ENCODE results near the gene GCHFR.

GCHFR gene

DNA sequence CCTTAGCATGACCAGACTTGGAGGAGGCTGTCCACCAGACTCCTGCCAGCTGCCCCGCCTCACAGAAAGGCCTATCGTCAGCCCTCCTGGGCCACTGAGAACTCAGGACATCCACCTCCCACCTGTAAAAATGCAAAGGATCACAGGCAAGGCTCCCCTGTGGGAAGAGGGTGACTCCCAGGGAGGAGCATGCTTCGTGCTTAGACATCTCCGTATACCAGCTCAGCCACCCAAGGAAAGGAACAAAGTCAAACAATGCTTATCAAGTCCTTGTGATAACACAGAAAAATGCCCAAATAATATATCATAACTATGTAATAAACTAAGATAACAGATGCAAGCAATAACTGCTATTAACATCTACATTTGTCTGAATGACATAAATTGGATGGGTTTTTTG lies 13.0 kb upstream of the GCHFR start:
- Histone ChIP-seq H2AFZ (ENCODE audit: low read length) (no peak overlapping the region), H3K27ac (ENCODE audit: low read length) (no peak overlapping the region), H3K36me3 (replicated peaks; ENCODE audit: insufficient read depth, low read length) (peaks cover 10% of the 10 kb centered on the region), H3K4me1 (ENCODE audit: low read length) (peaks cover 15% of the 10 kb centered on the region), H4K20me1 (ENCODE audit: insufficient read depth, low read length) (peaks cover 13% of the 10 kb centered on the region), H3K4me3 (ENCODE audit: low read length) (no peak overlapping the region), H3F3A (ENCODE audit: insufficient read depth, low read length) (peaks cover 21% of the 10 kb centered on the region), H3K9me3 (replicated peaks; ENCODE audit: insufficient read depth, low read length) (no peaks in the 10 kb centered on the region), H3K4me2 (ENCODE audit: low read depth, low read length) (no peak overlapping the region), H3K27me3 (replicated peaks; ENCODE audit: insufficient read depth, low read length) (no peaks in the 10 kb centered on the region), H3K9ac (ENCODE audit: low read length) (no peak overlapping the region), H3K79me2 (ENCODE audit: low read length) (peaks cover 45% of the 10 kb centered on the region), H3K9me2 (replicated peaks; ENCODE audit: insufficient read depth, low read length) (no peaks in the 10 kb centered on the region)
- no peak for DNase-seq
- TF ChIP-seq CTCF (IDR thresholded peaks at IDR 0.05; ENCODE audit: low read length): no peak
- TF ChIP-seq EZH2phosphoT487 (IDR thresholded peaks at IDR 0.05; ENCODE audit: low read length): no peak
- TF ChIP-seq EZH2 (optimal IDR thresholded peaks at IDR 0.05; ENCODE audit: low read depth, low read length): no peak

GRCh38 chr15:40751745-40752144 lies 12.1 kb upstream of the GCHFR start:
- Histone ChIP-seq H4K20me1 (ENCODE audit: insufficient read depth, low read length) (peaks cover 13% of the 10 kb centered on the region), H3K9me2 (replicated peaks; ENCODE audit: insufficient read depth, low read length) (no peaks in the 10 kb centered on the region), H3K27me3 (replicated peaks; ENCODE audit: insufficient read depth, low read length) (no peaks in the 10 kb centered on the region), H3F3A (ENCODE audit: insufficient read depth, low read length) (peaks cover 17% of the 10 kb centered on the region), H3K9me3 (replicated peaks; ENCODE audit: insufficient read depth, low read length) (no peaks in the 10 kb centered on the region), H3K9ac (ENCODE audit: low read length) (no peak overlapping the region), H3K4me3 (ENCODE audit: low read length) (no peak overlapping the region), H3K4me2 (ENCODE audit: low read depth, low read length) (no peak overlapping the region), H3K36me3 (replicated peaks; ENCODE audit: insufficient read depth, low read length) (peaks cover 10% of the 10 kb centered on the region), H3K79me2 (ENCODE audit: low read length) (peaks cover 43% of the 10 kb centered on the region), H3K27ac (ENCODE audit: low read length) (no peak overlapping the region), H2AFZ (ENCODE audit: low read length) (no peak overlapping the region), H3K4me1 (ENCODE audit: low read length) (peaks cover 13% of the 10 kb centered on the region)
- TF ChIP-seq EZH2 (optimal IDR thresholded peaks at IDR 0.05; ENCODE audit: low read depth, low read length): no peak
- no peak for TF ChIP-seq CTCF (IDR thresholded peaks at IDR 0.05; ENCODE audit: low read length)
- no peak for TF ChIP-seq EZH2phosphoT487 (IDR thresholded peaks at IDR 0.05; ENCODE audit: low read length)
- DNase-seq: no peak

DNA sequence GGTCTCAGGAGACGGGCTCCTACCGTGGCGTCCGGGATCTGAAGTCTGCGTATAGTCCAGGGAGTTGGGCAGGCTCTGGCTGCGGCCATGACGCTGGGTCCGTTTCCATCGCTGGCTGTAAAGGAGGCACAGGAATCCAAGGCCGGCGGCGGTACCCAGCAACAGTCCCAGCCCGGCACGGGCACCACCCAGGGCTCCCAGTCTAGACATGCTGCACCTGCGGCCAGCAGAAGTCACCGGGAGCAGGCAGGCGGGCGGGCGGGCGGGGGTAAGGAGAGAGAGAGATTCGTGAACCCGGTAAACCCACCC lies 9.3 kb upstream of the GCHFR start:
- Histone ChIP-seq H3K9me3 (replicated peaks; ENCODE audit: insufficient read depth, low read length) (no peaks in the 10 kb centered on the region), H4K20me1 (ENCODE audit: insufficient read depth, low read length) (peaks cover 13% of the 10 kb centered on the region), H3K36me3 (replicated peaks; ENCODE audit: insufficient read depth, low read length) (peaks cover 10% of the 10 kb centered on the region), H3K4me3 (ENCODE audit: low read length) (peak overlapping the region; percentile 97), H3K4me2 (ENCODE audit: low read depth, low read length) (peak overlapping the region; percentile 91), H3K79me2 (ENCODE audit: low read length) (peaks cover 43% of the 10 kb centered on the region), H3K9me2 (replicated peaks; ENCODE audit: insufficient read depth, low read length) (no peaks in the 10 kb centered on the region), H3K4me1 (ENCODE audit: low read length) (peaks cover 9% of the 10 kb centered on the region), H3K27me3 (replicated peaks; ENCODE audit: insufficient read depth, low read length) (no peaks in the 10 kb centered on the region), H3K9ac (ENCODE audit: low read length) (peak overlapping the region; percentile 92), H3F3A (ENCODE audit: insufficient read depth, low read length) (peaks cover 15% of the 10 kb centered on the region; the same call in 1 of the 2 replicates), H2AFZ (ENCODE audit: low read length) (peak overlapping the region; percentile 93), H3K27ac (ENCODE audit: low read length) (peak overlapping the region; percentile 54; the same call in 1 of the 2 replicates)
- TF ChIP-seq EZH2phosphoT487 (IDR thresholded peaks at IDR 0.05; ENCODE audit: low read length): no peak
- no peak for TF ChIP-seq EZH2 (optimal IDR thresholded peaks at IDR 0.05; ENCODE audit: low read depth, low read length)
- no peak for TF ChIP-seq CTCF (IDR thresholded peaks at IDR 0.05; ENCODE audit: low read length)
- no peak for DNase-seq

Measured in MM.1S (cell line).